ENCODE measurements around the gene FARSA.
A peak's percentile ranks its signal among the peaks of the same experiment; 100 is the strongest.
"Not testable (repeated sequence)": the region's sequence is repeated elsewhere in the genome, so short reads cannot be mapped to it uniquely, and the experiment has no call there.

Gene FARSA

DNA sequence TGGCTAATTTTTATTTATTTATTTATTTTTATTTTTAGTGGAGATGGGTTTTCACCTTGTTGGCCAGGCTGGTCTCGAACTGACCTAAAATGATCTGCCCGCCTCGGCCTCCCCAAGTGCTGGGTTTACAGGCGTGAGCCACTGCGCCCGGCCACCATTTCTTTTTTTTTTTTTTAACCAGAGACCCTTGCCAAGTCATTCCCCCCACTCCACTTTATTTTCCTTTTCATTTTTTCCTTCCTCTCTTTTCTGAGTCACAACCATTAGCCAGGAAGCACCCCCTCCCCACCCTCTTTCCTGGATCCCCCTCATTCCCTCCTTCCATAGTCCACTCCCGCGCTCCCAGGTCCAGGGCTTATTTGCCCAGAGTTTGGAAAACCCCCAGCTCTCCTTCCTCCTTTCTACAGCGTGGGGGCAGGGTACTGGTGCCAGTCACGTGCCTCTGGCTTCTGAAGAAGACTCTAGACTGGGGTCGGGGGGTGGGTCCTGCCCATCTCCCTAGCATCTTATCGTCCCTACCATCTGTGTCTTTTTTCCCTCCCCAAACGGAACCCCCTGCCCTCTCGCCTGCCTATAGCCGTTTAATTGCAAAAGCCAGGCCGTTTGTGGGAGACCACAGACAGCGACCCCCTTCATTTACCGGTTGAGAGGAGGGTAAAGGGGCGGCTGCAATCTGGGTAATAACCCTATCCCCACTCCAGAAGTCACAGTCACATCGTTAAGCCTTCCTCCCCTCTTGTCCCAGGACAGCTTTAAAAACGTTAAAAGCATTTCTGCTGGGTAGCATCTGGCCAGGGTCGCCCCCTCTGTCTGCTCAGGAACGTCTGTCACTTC is 3.8 kb upstream of the FARSA start:
- DNase-seq, result no peak

- DNase-seq, result no peak
Observed at GRCh38 chr19:12936582-12936981, 3.1 kb upstream of the FARSA start.

DNA sequence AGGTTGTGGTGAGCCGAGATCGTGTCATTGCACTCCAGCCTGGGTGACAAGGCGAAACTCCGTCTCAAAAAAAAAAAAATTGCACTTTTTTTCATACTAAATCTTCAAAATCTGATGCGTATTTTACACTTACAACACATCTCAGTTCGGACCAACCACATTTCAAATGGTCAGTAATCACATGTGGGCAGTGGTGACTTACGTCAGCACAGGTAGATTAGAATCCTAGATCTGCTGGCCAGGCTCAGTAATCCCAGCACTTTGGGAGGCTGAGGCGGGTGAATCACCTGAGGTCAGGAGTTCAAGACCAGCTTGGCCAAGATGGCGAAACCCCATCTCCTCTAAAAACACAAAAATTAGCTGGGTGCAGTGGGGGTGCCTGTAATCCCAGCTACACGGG is 1.6 kb upstream of the FARSA start:
- DNase-seq, result no peak

GRCh38 chr19:12932392-12933286 is 872 bp downstream of the FARSA start:
- DNase-seq, result no peak

DNA sequence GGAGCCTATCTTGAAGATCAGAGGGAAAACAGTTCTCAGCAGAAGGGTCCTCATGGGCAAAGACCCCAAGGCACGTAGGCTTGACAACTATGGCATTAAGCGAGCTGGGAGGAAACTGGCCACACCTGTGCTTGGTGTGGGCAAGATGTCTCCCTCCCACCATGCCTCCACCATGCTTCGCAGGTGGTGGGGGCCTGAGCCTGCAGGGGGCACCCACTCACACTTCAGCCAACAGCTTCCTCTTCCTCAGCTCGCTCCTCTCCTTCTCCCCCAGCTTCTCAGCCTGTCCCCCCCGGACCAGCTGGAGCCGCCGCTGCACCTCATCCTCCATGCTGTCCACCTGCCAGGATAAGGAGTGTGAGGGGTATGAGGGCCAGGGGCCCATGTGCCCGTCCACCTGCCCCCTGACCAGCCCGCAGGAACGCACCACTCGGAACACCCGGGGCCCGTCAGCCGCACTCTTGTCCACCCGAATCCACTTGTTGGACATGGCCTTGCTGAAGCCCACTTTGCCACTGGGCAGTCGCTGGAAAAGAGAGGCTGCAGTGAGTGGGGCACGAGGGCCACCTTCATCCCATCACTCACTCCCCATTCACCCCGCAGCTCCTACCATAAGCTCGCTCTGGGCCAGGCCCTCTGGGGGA is 3.4 kb downstream of the FARSA start:
- DNase-seq, result no peak

DNA sequence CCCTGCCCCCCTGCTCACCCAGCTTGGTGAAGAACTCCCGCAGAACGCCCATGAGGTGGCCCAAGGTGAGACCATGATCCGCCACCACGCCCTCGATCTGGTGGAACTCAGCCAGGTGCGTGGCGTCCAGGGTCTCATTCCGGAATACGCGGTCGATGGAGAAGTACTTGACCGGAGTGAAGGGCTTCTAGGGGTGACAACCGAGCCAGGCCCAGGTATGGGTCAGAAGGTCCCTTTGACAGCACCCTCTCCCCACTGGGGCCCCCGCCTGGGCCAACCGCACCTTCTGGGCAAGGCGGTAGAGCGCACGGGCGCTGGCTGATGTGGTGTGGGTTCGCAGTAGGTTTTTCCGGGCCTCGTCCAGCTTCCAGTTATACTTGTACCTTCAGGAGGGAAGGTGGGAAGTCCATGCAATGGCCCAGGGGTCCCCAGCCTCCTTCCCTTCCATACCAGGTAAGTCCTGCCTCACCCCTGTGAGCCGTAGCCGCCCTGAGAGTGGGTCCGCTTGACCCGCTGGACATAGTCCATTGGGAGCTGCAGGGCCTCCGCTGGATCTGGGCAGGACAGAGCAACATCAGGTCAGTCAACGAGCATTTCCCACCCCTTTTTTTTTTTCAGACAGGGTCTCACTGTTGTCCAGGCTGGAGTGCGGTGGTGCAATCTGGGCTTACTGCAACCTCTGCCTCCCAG is 8.7 kb downstream of the FARSA start:
- DNase-seq, result no peak

GRCh38 chr19:12922959-12923358 is 10.6 kb downstream of the FARSA start:
- DNase-seq, result no peak

DNA sequence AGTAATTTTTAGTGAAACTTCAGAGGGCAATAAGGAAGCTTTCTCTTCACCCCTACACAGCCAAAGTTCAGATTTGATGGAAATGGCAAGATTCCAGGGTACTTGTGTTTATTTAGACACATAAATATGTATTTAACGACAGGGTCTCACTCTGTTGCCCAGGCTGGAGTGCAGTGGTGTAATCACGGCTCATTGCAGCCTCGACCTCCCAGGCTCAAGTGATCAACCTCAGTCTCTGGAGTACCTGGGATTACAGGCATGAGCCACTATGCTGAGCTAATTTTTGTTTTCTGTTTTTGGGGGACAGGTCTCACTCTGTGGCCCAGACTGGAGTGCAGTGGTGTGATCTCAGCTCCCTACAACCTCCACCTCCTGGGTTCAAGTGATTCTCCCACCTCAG is 12.5 kb downstream of the FARSA start:
- DNase-seq, result no peak

DNA sequence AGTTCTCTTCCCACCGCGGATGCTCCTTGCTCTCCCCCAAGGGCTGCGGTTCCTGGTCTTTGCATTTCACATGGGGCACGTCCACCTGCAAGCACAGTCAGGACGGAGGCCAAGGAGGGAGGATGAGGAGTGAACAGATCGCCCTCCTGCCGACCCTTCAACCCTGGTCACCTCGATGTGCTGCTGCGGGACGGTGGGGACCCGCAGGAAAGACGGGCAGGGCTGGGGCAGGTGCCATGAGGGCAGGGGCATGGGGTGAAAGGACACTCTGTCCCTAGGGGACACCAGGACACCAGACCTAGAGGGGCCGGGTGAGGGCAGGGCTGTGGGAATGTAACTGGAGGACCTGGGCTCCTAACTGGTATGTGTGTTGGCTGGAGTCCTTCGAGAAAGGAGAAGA is 15.3 kb downstream of the FARSA start:
- DNase-seq, result no peak

DNA sequence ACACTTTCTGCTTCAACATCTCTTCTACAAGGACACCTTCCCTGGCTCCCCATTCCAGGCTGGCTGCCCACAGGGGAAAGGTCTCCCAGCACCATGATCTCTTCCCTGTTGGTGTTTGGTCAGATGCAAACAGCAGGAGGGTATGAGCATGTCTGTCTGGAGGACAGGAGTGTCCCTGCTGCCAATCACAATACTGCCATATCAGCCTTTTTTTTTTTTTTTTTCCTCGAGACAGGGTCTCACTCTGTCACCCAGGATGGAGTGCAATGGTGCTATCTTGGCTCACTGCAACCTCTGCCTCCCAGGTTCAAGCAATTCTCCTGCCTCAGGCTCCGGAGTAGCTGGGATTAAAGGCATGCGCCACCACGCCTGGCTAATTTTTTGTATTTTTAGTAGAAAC is 17.7 kb downstream of the FARSA start:
- not testable (repeated sequence) for DNase-seq

DNA sequence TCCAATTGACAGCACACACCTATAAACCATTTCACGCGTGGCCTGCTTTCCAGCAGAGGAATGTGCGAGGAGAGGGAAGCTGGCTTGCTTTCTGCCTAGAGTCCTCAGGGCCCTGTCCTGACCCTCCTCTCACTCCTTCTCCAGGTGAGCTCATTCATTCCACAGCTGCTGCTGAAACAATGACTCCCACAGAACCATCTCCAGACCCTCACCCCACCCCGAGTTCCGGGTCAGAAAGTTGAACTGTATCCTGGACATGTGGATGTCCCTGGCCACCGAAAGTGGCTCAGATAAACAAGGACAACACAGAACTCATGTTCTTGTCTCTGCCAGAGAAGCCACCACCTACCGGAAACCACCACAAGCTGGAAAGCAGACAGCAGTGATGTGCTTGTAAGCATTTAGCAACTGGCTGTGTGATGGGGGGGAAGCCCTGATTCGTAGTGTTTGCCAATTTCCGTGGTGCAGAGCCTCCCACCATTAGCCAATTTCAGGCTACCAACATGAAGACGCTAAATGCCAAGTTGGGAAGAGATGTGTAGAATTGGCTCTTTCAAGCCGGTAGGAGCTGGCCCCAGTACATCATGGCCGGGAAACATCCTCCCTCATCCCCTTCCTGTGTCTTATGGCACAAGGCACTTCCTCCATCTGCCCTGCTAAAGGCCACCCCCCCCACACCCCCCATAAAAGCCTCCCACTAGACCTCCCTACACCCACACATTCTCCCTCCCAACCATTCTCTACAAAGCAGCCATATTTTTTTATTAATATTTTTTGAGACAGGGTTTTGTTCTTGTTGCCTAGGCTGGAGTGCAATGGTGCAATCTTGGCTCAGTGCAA is 19.4 kb downstream of the FARSA start:
- peak; percentile 61 for DNase-seq

- DNase-seq, result peak; percentile 90
Observed at GRCh38 chr19:12913011-12913561, 20.4 kb downstream of the FARSA start.

DNA sequence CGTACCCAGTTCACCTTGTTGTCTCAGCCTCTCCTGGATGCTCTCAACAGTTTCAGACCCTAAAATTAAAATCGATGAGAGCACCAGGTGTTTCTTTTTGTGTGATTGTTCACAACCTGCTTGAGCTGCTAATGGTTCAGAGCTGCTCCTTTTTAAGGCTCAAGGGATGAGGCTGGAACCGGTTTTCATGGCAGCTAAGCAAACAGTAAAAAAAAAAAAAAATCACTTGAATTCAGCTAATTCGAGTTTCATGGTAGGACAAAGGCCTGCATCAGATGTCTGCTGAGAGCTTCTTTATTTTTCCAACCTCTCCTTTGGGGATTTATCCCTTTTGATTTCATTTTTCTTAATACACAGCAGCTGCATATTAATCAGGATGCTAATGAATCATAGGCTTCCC is 20.9 kb downstream of the FARSA start:
- no peak for DNase-seq

- DNase-seq, result no peak
Observed at GRCh38 chr19:12907166-12907565, 26.3 kb downstream of the FARSA start.

GRCh38 chr19:12899891-12900518 is 33.5 kb downstream of the FARSA start:
- DNase-seq, result no peak

GRCh38 chr19:12896460-12896859 is 37.1 kb downstream of the FARSA start:
- no peak for DNase-seq

GRCh38 chr19:12893582-12893981 is 39.9 kb downstream of the FARSA start:
- DNase-seq, result no peak

GRCh38 chr19:12891553-12892021 is 41.9 kb downstream of the FARSA start:
- no peak for DNase-seq

DNA sequence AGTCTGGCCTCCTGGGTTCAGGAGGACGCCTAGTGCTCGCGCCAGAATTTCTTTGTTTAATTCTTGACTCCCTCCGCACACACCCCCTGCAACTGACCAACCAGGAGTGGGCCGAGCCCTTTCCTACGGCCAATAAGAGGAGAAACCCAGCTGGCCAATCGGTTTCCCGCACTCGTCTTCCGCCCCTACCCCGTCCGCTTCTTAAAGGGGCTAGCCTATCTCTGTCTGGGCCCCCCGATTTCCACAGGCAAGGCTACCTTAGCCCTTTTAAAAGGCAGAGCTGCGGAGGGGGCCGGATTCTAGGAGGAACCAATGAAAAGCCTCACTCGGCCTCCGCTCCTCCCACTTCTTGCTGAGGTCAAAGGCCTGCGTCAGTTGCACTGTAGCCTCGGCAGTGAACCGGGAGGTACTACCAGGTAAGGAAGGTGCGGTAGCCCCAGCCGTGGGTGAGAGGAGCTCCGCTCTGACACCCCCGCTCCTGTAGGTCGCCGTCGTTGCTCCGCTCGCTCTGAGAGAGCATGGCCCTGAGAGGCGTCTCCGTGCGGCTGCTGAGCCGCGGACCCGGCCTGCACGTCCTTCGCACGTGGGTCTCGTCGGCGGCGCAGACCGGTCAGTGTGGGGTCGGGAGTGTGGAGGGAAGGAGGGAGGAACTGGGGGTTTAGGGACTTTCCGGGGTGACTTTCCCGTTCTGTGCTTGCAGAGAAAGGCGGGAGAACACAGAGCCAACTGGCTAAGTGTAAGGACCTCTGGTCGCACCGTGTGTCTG is 42.5 kb downstream of the FARSA start, which contains the start of gene GCDH:
Gene GCDH (plus strand): TSS at position 374 of the 766 bp plus-strand sequence. CDS start 145 bp downstream, at position 519.
- peak; percentile 98 for DNase-seq

DNA sequence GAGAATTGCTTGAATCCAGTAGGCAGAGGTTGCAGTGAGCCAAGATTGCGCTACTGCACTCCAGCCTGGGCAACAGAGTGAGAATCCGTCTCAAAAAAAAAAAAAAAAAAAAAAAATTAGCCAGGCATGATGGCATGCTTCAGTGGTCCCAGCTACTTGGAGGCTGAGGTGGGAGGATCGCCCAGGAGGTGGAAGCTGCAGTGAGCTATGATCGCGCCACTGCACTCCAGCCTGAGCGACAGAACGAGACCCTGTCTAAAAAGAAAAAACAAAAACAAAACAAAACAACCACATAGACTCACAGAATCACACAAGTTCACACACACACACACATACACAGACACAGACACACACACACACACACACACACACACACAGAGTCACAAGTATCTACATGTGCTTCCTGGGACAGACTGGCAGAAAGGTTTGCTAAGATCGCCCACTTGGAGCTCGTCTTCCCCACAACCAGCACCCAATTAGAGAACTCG is 43.2 kb downstream of the FARSA start:
- not testable (repeated sequence) for DNase-seq
